ENCODE measurements around the gene FRMD1. TPM values are rescaled to one million over a fixed set of nuclear protein-coding genes. Genes with fewer than 3 reads are reported as not detected.
A peak's percentile ranks its signal among the peaks of the same experiment; 100 is the strongest.

The FRMD1 gene
- total and polyA plus RNA-seq, 2 donors (not counting 3 experiments of a cell fraction or from before 2014, with no cell fraction given): not detected

DNA sequence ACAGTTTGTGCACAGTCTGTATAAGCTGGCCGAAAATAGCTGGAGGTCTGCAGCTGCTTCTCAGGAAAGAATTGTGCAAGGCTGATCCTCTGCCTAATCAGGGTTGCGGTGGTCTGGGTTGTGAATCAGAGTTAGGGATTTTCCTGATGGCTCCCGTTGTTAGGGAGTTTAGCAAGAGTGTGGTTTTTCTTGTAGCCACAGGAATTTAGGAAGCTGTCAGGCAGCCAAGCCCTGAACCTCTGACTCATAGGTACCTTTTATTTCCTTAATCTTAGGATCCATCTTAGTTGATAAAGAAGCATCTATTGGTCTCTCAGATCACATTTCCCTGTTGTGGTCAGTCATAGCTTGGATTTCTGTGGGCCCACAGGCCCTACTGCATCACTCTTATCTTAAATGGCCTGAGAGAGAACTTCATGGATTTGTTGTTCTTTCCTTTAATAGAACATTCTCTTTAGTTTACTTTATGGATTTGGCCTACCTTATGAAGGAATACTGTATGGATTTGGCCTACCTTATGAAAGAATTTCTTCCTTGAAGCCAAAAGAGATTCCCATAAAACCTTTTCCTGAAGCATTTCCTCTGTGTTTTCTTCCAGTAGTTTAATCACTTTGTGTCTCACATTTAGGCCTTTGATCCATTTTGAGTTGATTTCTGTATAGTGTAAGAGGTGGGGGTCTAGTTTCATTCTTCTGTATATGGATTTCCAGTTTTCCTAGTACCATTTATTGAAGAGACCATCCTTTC is 71.2 kb downstream of the FRMD1 start:
- dilution Hi-C loops (cut with MboI; ENCODE audit: extremely low pct_ligation_motif_present, low sequenced_read_pairs) (no loop called here), intact Hi-C loops (cut with micrococcal nuclease) (loop anchor here (1.0 kb wide), 1 partner anchor 28 kb away; no protein-coding TSS in a partner anchor)
- no peaks in the 10 kb centered on the region for H3K36me3 ChIP-seq (ENCODE audit: control insufficient read depth in 2 of 2, extremely low read depth in 1 of 2, insufficient read depth in 2 of 2, low read length in 2 of 2)
- H3K9me3 ChIP-seq (replicated peaks; ENCODE audit: control insufficient read depth, insufficient read depth, low read length): no peaks in the 10 kb centered on the region
- H2AFZ ChIP-seq (ENCODE audit: low read depth, low read length): no peak overlapping the region
- peak; percentile 91 for FAIRE-seq
- DNase-seq (ENCODE audit: low read depth, low spot score): peak; percentile 60
- no peak overlapping the region for H3K9ac ChIP-seq (replicated peaks; ENCODE audit: extremely low read depth, insufficient read depth, low read length)
- CTCF ChIA-PET: interaction anchor here (0.9 to 1.2 kb wide), 5 partner anchors 10 to 27 kb away, joined by 3 to 6 read pairs (median 5); partner anchors contain the start of gene KIF25
- no peaks in the 10 kb centered on the region for H3K79me2 ChIP-seq (ENCODE audit: control insufficient read depth, insufficient read depth, low read length)
- H3K4me1 ChIP-seq (ENCODE audit: control insufficient read depth, extremely low read depth, insufficient read depth, low read length): peaks cover 27% of the 10 kb centered on the region
- H3K27ac ChIP-seq (ENCODE audit: insufficient read depth, low read depth, low read length): peak overlapping the region; percentile 29
- no TSS peak for BruUV-seq (replicated peaks)
- no peaks in the 10 kb centered on the region for H4K20me1 ChIP-seq (replicated peaks; ENCODE audit: control insufficient read depth, extremely low read depth, insufficient read depth, low read length)
- TF ChIP-seq EZH2 (IDR thresholded peaks at IDR 0.05; ENCODE audit: borderline replicate concordance, low read depth, low read length, severe bottlenecking) (no peak), JUN (IDR thresholded peaks at IDR 0.05; ENCODE audit: borderline replicate concordance, insufficient read depth, insufficient read length, low read depth) (peak; percentile 15), FOS (IDR thresholded peaks at IDR 0.05; ENCODE audit: borderline replicate concordance, insufficient read depth, low read length) (peak; percentile 78), MYC (IDR thresholded peaks at IDR 0.05; ENCODE audit: low read depth, low read length) (no peak), POLR2AphosphoS5 (IDR thresholded peaks at IDR 0.05; ENCODE audit: insufficient read depth, low read depth, low read length) (peak; percentile 68), POLR2A (IDR thresholded peaks at IDR 0.05; ENCODE audit: low read depth, low read length) (no peak), GATA2 (IDR thresholded peaks at IDR 0.05; ENCODE audit: insufficient read depth, insufficient read length, low read depth, low read length) (peak; percentile 95)
- TF ChIP-seq, protein P1, sequence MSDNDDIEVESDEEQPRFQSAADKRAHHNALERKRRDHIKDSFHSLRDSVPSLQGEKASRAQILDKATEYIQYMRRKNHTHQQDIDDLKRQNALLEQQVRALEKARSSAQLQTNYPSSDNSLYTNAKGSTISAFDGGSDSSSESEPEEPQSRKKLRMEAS (IDR thresholded peaks at IDR 0.05; ENCODE audit: insufficient read depth, insufficient read length): no peak
- TF ChIP-seq, protein P2, sequence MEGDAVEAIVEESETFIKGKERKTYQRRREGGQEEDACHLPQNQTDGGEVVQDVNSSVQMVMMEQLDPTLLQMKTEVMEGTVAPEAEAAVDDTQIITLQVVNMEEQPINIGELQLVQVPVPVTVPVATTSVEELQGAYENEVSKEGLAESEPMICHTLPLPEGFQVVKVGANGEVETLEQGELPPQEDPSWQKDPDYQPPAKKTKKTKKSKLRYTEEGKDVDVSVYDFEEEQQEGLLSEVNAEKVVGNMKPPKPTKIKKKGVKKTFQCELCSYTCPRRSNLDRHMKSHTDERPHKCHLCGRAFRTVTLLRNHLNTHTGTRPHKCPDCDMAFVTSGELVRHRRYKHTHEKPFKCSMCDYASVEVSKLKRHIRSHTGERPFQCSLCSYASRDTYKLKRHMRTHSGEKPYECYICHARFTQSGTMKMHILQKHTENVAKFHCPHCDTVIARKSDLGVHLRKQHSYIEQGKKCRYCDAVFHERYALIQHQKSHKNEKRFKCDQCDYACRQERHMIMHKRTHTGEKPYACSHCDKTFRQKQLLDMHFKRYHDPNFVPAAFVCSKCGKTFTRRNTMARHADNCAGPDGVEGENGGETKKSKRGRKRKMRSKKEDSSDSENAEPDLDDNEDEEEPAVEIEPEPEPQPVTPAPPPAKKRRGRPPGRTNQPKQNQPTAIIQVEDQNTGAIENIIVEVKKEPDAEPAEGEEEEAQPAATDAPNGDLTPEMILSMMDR (IDR thresholded peaks at IDR 0.05; ENCODE audit: extremely low read depth in 1 of 2, insufficient read depth in 1 of 2, low read depth in 1 of 2, low read length in 2 of 2): no peak
- no peak overlapping the region for H3K4me2 ChIP-seq (ENCODE audit: insufficient read depth, low read length)
- no peaks in the 10 kb centered on the region for H3K9me1 ChIP-seq (replicated peaks; ENCODE audit: control insufficient read depth, extremely low read depth, insufficient read depth, low read length)
- POLR2A ChIA-PET: no interaction called here
- H3K4me3 ChIP-seq (replicated peaks in 1 of 3; ENCODE audit: insufficient read depth in 1 of 3, low read depth in 1 of 3, low read length in 3 of 3): no peak overlapping the region
- H3K27me3 ChIP-seq (ENCODE audit: control insufficient read depth in 2 of 2, insufficient read depth in 2 of 2, low read length in 2 of 2): no peaks in the 10 kb centered on the region
